Measurements from ENCODE around the gene PNPLA1.

GRCh38 chr6:36328600-36328999 lies 58.7 kb downstream of the PNPLA1 start:
- TF ChIP-seq, protein P1, sequence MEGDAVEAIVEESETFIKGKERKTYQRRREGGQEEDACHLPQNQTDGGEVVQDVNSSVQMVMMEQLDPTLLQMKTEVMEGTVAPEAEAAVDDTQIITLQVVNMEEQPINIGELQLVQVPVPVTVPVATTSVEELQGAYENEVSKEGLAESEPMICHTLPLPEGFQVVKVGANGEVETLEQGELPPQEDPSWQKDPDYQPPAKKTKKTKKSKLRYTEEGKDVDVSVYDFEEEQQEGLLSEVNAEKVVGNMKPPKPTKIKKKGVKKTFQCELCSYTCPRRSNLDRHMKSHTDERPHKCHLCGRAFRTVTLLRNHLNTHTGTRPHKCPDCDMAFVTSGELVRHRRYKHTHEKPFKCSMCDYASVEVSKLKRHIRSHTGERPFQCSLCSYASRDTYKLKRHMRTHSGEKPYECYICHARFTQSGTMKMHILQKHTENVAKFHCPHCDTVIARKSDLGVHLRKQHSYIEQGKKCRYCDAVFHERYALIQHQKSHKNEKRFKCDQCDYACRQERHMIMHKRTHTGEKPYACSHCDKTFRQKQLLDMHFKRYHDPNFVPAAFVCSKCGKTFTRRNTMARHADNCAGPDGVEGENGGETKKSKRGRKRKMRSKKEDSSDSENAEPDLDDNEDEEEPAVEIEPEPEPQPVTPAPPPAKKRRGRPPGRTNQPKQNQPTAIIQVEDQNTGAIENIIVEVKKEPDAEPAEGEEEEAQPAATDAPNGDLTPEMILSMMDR (tag by site-specific recombination; IDR thresholded peaks at IDR 0.05) = no peak
- no peak for TF ChIP-seq ZNF843 (tag by site-specific recombination; IDR thresholded peaks at IDR 0.05)
- no peak for TF ChIP-seq ZSCAN18 (tag by site-specific recombination; IDR thresholded peaks at IDR 0.05)

Measured in HEK293 (cell line).